C4-2B (cell line): Measurements from ENCODE around the gene IL17C.
"Not testable (repeated sequence)": the region's sequence is repeated elsewhere in the genome, so short reads cannot be mapped to it uniquely, and the experiment has no call there.

Experiments used
- H3K27ac ChIP-seq: fragments of 450-650 bp; 2 replicates; pipeline ENCODE4 v1.5.1; 2017
- ZFX ChIP-seq: fragments of 450-650 bp; IDR thresholded peaks from 2 replicates; pipeline ENCODE4 v1.6.1; 2017
- TF ChIP-seq, protein P1 (sequence below): fragments of 450-650 bp; conservative IDR thresholded peaks from 2 replicates; pipeline ENCODE4 v1.5.1; 2017; ENCODE audit warnings: mild to moderate bottlenecking

Gene IL17C

DNA sequence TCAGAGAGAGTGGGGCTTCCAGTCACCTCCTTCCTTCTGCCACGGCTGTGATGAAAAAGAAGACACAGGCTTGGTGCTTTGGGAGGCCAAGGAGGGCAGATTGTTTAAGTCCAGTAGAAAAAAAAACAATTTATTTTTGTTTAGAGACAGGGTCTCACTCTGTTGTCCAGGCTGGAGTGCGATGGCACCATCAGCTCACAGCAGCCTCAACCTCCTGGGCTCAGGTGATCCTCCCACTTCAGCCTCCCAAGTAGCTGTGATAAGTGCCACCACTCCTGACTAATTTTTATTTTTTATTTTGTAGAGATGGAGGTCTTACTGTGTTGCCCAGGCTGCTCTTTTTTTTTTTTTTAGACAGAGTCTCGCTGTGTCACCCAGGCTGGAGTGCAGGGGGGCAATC is 27.2 kb downstream of the IL17C start:
- H3K27ac ChIP-seq = no peak overlapping the region
- no peak for TF ChIP-seq ZFX
- TF ChIP-seq, protein P1, sequence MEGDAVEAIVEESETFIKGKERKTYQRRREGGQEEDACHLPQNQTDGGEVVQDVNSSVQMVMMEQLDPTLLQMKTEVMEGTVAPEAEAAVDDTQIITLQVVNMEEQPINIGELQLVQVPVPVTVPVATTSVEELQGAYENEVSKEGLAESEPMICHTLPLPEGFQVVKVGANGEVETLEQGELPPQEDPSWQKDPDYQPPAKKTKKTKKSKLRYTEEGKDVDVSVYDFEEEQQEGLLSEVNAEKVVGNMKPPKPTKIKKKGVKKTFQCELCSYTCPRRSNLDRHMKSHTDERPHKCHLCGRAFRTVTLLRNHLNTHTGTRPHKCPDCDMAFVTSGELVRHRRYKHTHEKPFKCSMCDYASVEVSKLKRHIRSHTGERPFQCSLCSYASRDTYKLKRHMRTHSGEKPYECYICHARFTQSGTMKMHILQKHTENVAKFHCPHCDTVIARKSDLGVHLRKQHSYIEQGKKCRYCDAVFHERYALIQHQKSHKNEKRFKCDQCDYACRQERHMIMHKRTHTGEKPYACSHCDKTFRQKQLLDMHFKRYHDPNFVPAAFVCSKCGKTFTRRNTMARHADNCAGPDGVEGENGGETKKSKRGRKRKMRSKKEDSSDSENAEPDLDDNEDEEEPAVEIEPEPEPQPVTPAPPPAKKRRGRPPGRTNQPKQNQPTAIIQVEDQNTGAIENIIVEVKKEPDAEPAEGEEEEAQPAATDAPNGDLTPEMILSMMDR = no peak

DNA sequence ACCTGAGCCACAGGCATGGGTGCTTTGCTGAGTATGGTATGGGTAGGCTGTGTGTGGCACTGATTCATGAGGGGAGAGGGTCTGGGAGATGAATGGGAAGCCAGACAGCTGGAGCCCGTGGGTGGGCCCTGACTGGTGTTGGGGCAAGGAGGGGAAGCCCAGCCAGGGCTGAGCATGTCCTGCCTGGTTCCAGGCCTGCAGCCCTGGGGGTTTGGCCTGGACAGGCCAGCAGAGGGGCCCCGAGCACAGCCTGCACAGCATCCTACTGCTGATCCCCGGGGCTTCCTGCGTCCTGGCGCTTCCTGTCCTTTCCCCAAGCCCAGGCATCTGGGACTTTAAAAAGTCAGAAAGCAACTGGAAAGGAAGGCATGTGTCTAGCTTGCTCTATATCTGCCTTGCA is 29.1 kb downstream of the IL17C start:
- no peak overlapping the region for H3K27ac ChIP-seq

DNA sequence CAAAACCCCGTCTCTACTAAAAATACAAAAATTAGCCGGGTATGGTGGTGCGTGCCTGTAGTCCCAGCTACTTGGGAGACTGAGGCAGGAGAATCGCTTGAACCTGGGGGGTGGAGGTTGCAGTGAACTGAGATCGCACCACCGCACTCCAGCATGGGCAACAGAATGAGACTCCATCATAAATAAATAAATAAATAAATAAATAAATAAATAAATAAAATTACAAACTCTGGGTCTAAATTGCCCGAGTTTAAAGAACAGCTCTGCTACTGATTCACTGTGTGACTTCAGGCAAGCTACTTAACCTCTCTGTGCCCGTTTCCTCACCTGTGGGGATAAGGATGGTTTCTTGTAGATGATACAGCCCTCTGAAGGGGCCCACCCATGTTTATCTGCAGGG is 31.1 kb downstream of the IL17C start:
- not testable (repeated sequence) for H3K27ac ChIP-seq

More for the DNA sequence above, 29.1 kb downstream of the IL17C start:
- TF ChIP-seq, protein P1 = no peak
- TF ChIP-seq ZFX = no peak

DNA sequence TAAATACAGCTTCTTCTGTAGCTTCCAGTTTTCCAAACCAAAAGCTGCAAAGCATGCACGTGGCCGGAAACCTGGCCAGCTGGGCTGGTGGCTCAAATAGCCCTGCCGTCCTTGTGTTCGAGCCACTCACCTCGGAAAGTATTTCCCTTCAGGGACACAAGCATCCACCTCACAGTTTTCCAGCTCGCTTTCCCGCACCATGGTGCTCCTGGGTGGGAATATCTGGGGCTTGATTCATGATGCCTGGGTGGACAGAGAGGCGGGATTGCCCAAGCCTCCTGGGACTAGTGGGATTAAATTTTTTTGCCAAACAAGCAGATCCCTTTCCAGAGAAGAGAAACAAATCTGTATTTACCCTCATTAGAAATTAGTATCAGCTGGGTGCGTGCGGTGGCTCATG is 31.6 kb downstream of the IL17C start:
- TF ChIP-seq, protein P1 = no peak
- no peak for TF ChIP-seq ZFX

DNA sequence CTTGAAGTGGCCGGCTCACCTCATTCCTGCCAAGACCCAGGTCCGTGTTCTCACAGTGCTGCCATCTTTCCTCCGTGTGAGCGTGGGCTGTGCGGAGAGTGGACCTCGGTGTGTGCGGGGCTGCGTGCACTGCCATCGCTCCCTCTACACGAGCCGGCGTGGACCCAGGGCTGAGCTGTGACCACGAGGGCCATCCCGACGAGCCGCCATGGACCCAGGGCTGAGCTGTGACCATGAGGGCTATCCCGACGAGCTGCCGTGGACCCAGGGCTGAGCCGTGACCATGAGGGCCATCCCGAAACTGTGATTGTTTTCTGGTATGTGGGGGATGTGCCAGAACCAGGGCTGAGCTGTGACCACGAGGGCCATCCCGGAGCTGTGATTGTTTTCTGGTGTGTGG is 33.4 kb downstream of the IL17C start:
- TF ChIP-seq, protein P1 = no peak
- no peak for TF ChIP-seq ZFX
- no peak overlapping the region for H3K27ac ChIP-seq

More for the DNA sequence above, 31.6 kb downstream of the IL17C start:
- H3K27ac ChIP-seq = no peak overlapping the region

DNA sequence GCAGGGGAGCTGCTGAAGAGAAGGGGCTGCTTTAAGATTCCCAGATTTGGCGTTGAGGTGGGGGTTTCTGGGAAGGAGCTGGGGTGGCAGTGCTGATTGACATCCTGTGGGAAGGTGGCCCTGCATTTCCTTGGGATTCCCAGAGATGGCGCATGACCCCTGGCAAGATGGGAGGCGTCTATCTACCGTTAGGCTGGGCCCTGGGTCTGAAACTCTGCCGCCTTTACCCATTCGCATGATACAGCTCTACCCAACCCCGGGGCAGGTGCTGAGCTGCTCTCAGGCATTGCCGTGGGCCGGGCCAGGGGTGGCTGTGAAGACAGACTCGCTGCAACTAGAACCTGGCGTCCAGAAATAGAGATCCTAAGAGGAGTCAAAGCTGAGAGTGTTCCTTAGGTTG is 34.4 kb downstream of the IL17C start:
- TF ChIP-seq, protein P1 = no peak; the same call in 1 of the 2 replicates
- TF ChIP-seq ZFX = no peak
- H3K27ac ChIP-seq = no peak overlapping the region

DNA sequence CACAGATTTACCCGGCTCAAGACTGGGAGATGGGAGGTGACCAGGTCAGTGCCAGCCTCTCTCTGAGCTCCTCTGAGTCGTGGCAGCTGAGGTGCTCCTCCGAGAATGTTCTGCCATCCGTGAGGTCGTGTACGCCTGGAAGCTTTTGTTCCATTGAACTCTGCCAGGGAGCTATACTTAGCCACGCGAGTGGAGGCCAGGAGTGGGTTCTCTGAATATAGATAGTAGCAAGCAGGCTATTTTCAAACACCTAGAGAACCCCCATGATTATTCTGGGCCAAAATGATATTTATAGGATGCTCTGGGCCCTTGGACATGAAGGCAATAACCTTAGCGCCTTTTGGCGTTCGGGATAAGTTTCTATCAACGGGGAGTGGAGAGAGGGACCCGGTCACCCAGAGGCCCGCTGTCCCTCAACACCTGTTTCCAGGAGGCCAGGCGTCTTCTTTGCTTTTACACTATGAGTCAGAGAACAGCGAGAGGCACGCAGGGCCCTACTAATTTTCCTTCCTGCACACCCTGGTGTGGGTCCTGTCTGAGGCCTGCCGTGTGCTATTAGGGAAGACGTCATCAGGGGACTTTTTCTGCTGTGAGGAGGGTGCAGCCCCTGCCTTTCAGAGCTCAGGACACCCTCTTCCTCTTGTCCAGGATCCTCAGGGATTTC is 35.5 kb downstream of the IL17C start:
- TF ChIP-seq, protein P1 = no peak
- no peak for TF ChIP-seq ZFX
- H3K27ac ChIP-seq = no peak overlapping the region
